Osteoblast (primary cell): ENCODE data around the gene DCAF11. TPM values are rescaled to one million over a fixed set of nuclear protein-coding genes. Genes with fewer than 3 reads are reported as not detected.
A peak's percentile ranks its signal among the peaks of the same experiment; 100 is the strongest.
"Not testable (repeated sequence)": the region's sequence is repeated elsewhere in the genome, so short reads cannot be mapped to it uniquely, and the experiment has no call there.

Experiments
- DNase-seq: peaks from one replicate; pipeline ENCODE4 v3.0.0; 2011; ENCODE audit warnings: low spot score, mixed read lengths; ENCODE audit not compliant: insufficient read length; ENCODE audit errors: missing footprints
- H2AFZ ChIP-seq: 2 replicates; pipeline ENCODE4 v1.6.0; 2011; ENCODE audit warnings: mild to moderate bottlenecking, low read length
- H3K27ac ChIP-seq: 2 replicates; pipeline ENCODE4 v1.5.1; 2011; ENCODE audit warnings: mild to moderate bottlenecking, low read depth, low read length, moderate library complexity
- H3K27me3 ChIP-seq: 2 replicates; pipeline ENCODE4 v1.6.0; 2012; ENCODE audit warnings: mild to moderate bottlenecking, control low read depth, inconsistent platforms, low read length, moderate library complexity; ENCODE audit not compliant: insufficient read depth
- H3K36me3 ChIP-seq: 2 replicates; pipeline ENCODE4 v1.5.1; 2011; ENCODE audit warnings: mild to moderate bottlenecking, low read length, control low read depth, moderate library complexity; ENCODE audit not compliant: insufficient read depth
- H3K4me1 ChIP-seq: 2 replicates; pipeline ENCODE4 v1.5.1; 2011; ENCODE audit warnings: mild to moderate bottlenecking, low read length, control low read depth, moderate library complexity; ENCODE audit not compliant: insufficient read depth
- H3K4me2 ChIP-seq: 2 replicates; pipeline ENCODE4 v1.6.0; 2011; ENCODE audit warnings: mild to moderate bottlenecking, low read length; ENCODE audit not compliant: insufficient read depth
- H3K4me3 ChIP-seq: fragments of 200-600 bp; sonication (generic); 3 replicates; pipeline ENCODE4 v1.5.1; 2012; ENCODE audit warnings: mild to moderate bottlenecking, low read length, inconsistent platforms; ENCODE audit not compliant: insufficient read depth
- H3K79me2 ChIP-seq: 2 replicates; pipeline ENCODE4 v1.6.0; 2012; ENCODE audit warnings: mild to moderate bottlenecking, low read length, control low read depth, inconsistent platforms; ENCODE audit not compliant: insufficient read depth
- H3K9me3 ChIP-seq: 2 replicates; pipeline ENCODE4 v1.5.1; 2011; ENCODE audit warnings: low read depth, low read length, control low read depth
- H4K20me1 ChIP-seq: 2 replicates; pipeline ENCODE4 v1.6.0; 2012; ENCODE audit warnings: mild to moderate bottlenecking, low read length, control low read depth; ENCODE audit not compliant: insufficient read depth
- total RNA-seq: library from RNA; depleted of rRNA; stranded (reverse); fragments of >200 nt; gene quantifications from 2 replicates; pipeline ENCODE4 v1.2.3, GENCODE V29; 2012
- TF ChIP-seq, protein P1 (sequence below): IDR thresholded peaks from 2 replicates; pipeline ENCODE4 v1.5.1; 2011; ENCODE audit warnings: mild to moderate bottlenecking, low read depth, low read length, moderate library complexity; ENCODE audit errors: extremely low read depth

Gene DCAF11
- total RNA-seq, 1 donor = 84.7 TPM

DNA sequence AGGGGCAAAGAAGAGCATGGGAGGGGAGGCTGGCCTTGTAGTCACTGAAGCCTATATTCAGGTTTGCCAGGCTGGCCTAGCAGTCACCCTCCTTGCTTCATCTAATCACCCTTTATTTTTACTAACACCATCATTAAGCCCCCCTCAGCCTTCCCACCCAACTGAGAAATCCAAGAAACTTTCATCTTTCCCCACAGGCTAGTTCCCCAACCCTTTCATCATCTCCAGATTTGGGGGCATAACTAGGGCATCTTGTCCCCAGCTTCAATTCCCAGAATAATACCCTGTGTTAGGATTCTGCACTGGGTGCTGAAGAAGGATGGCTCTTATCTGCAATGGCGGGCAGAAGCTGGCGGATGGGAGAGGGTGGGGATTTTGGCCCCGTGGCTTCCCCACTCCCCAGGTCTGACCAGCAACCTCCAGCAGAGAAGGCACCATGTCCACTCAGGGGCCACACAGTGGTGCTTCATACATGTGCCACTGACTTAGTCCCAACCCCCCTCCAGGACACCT lies 13.5 kb upstream of the DCAF11 start:
- Histone ChIP-seq H3K9me3 (no peaks in the 10 kb centered on the region), H3K27me3 (no peaks in the 10 kb centered on the region), H3K36me3 (peaks cover 24% of the 10 kb centered on the region), H3K27ac (no peak overlapping the region), H3K4me3 (no peak overlapping the region), H3K4me2 (no peak overlapping the region), H4K20me1 (no peaks in the 10 kb centered on the region), H3K79me2 (no peaks in the 10 kb centered on the region), H2AFZ (no peak overlapping the region), H3K4me1 (no peaks in the 10 kb centered on the region)
- DNase-seq = peak; percentile 55
- TF ChIP-seq, protein P1, sequence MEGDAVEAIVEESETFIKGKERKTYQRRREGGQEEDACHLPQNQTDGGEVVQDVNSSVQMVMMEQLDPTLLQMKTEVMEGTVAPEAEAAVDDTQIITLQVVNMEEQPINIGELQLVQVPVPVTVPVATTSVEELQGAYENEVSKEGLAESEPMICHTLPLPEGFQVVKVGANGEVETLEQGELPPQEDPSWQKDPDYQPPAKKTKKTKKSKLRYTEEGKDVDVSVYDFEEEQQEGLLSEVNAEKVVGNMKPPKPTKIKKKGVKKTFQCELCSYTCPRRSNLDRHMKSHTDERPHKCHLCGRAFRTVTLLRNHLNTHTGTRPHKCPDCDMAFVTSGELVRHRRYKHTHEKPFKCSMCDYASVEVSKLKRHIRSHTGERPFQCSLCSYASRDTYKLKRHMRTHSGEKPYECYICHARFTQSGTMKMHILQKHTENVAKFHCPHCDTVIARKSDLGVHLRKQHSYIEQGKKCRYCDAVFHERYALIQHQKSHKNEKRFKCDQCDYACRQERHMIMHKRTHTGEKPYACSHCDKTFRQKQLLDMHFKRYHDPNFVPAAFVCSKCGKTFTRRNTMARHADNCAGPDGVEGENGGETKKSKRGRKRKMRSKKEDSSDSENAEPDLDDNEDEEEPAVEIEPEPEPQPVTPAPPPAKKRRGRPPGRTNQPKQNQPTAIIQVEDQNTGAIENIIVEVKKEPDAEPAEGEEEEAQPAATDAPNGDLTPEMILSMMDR = no peak

GRCh38 chr14:24102357-24103048 lies 12.1 kb upstream of the DCAF11 start:
- Histone ChIP-seq H3K27me3 (no peaks in the 10 kb centered on the region), H3K4me1 (no peaks in the 10 kb centered on the region), H3K79me2 (no peaks in the 10 kb centered on the region), H4K20me1 (no peaks in the 10 kb centered on the region), H3K9me3 (no peaks in the 10 kb centered on the region), H3K4me3 (no peak overlapping the region), H3K4me2 (no peak overlapping the region), H3K27ac (no peak overlapping the region), H2AFZ (no peak overlapping the region), H3K36me3 (peaks cover 24% of the 10 kb centered on the region)
- TF ChIP-seq, protein P1 = no peak
- peak; percentile 56 for DNase-seq

- no peak overlapping the region for H2AFZ ChIP-seq
- no peaks in the 10 kb centered on the region for H4K20me1 ChIP-seq
- TF ChIP-seq, protein P1 = no peak
Observed at GRCh38 chr14:24103451-24103850, 11.1 kb upstream of the DCAF11 start.

GRCh38 chr14:24105609-24106239 lies 8.9 kb upstream of the DCAF11 start:
- not testable (repeated sequence) for H2AFZ ChIP-seq, DNase-seq

More at GRCh38 chr14:24103451-24103850, 11.1 kb upstream of the DCAF11 start:
- Histone ChIP-seq H3K4me1 (no peaks in the 10 kb centered on the region), H3K4me2 (no peak overlapping the region), H3K27ac (no peak overlapping the region), H3K4me3 (no peak overlapping the region), H3K79me2 (no peaks in the 10 kb centered on the region), H3K27me3 (no peaks in the 10 kb centered on the region), H3K36me3 (peaks cover 22% of the 10 kb centered on the region), H3K9me3 (no peaks in the 10 kb centered on the region)
- DNase-seq = no peak

More at GRCh38 chr14:24105609-24106239, 8.9 kb upstream of the DCAF11 start:
- not testable (repeated sequence) for H4K20me1 ChIP-seq, H3K4me2 ChIP-seq, H3K9me3 ChIP-seq, H3K27ac ChIP-seq, H3K4me3 ChIP-seq, H3K27me3 ChIP-seq, H3K79me2 ChIP-seq, H3K4me1 ChIP-seq
- H3K36me3 ChIP-seq = peaks cover 16% of the 10 kb centered on the region
